HepG2 (cell line): ENCODE results near the gene SIGLEC1. TPM values are rescaled to one million over a fixed set of nuclear protein-coding genes. Genes with fewer than 3 reads are reported as not detected.

Experiments used
- ADNP ChIP-seq: sonication (generic); formaldehyde crosslinking; IDR thresholded peaks from 2 replicates; pipeline ENCODE4 v1.4.0; 2020; ENCODE audit warnings: missing genetic modification reagents
- ARID4A ChIP-seq: sonication (generic); formaldehyde crosslinking; IDR thresholded peaks from 2 replicates; pipeline ENCODE4 v1.5.0; 2020; ENCODE audit warnings: mild to moderate bottlenecking, missing genetic modification reagents, borderline replicate concordance
- ATRX ChIP-seq: sonication (generic); formaldehyde crosslinking; IDR thresholded peaks from 2 replicates; pipeline ENCODE4 v1.4.0; 2020; ENCODE audit warnings: missing genetic modification reagents, borderline replicate concordance
- CBFB ChIP-seq: sonication (generic); formaldehyde crosslinking; IDR thresholded peaks from 2 replicates; pipeline ENCODE4 v1.4.0; 2020; ENCODE audit warnings: missing genetic modification reagents
- CBX5 ChIP-seq: sonication (generic); formaldehyde crosslinking; IDR thresholded peaks from 2 replicates; pipeline ENCODE4 v1.4.0; 2020; ENCODE audit warnings: missing genetic modification reagents, borderline replicate concordance
- CCAR2 ChIP-seq: fragments of 200-400 bp; formaldehyde crosslinking; optimal IDR thresholded peaks from 2 replicates; pipeline ENCODE3; 2018; ENCODE audit warnings: low read depth, mild to moderate bottlenecking, low read length, moderate library complexity
- DDIT3 ChIP-seq: sonication (generic); formaldehyde crosslinking; IDR thresholded peaks from 2 replicates; pipeline ENCODE4 v1.4.0; 2020; ENCODE audit warnings: mild to moderate bottlenecking, missing genetic modification reagents
- DPF2 ChIP-seq: sonication (generic); formaldehyde crosslinking; IDR thresholded peaks from 2 replicates; pipeline ENCODE4 v1.4.0; 2020; ENCODE audit warnings: mild to moderate bottlenecking, low read depth, missing genetic modification reagents, borderline replicate concordance
- IRF2 ChIP-seq: IDR thresholded peaks from 2 replicates; pipeline ENCODE4 v1.6.1; 2018; ENCODE audit warnings: missing genetic modification reagents, missing compliant biosample characterization
- ISX ChIP-seq: sonication (generic); formaldehyde crosslinking; conservative IDR thresholded peaks from 2 replicates; pipeline ENCODE4 v1.5.0; 2020; ENCODE audit warnings: missing genetic modification reagents
- KAT8 ChIP-seq: IDR thresholded peaks from 2 replicates; pipeline ENCODE4 v1.6.1; 2016; ENCODE audit warnings: missing genetic modification reagents, missing compliant biosample characterization
- KLF6 ChIP-seq: IDR thresholded peaks from 2 replicates; pipeline ENCODE4 v1.8.0; 2016; ENCODE audit warnings: missing biosample characterization, missing genetic modification reagents
- MEF2D ChIP-seq: sonication (generic); formaldehyde crosslinking; IDR thresholded peaks from 2 replicates; pipeline ENCODE4 v1.5.1; 2020; ENCODE audit warnings: mild to moderate bottlenecking, missing genetic modification reagents
- MIER2 ChIP-seq: IDR thresholded peaks from 2 replicates; pipeline ENCODE4 v1.6.1; 2016; ENCODE audit warnings: missing biosample characterization, missing genetic modification reagents
- PTBP1 ChIP-seq: fragments of 200-400 bp; formaldehyde crosslinking; IDR thresholded peaks from 2 replicates; pipeline ENCODE4 v1.6.1; 2018; ENCODE audit warnings: low read length, low read depth; ENCODE audit not compliant: poor library complexity, severe bottlenecking
- RAD51 ChIP-seq: fragments of 450-650 bp; IDR thresholded peaks from 2 replicates; pipeline ENCODE4 v1.6.1; 2016; ENCODE audit warnings: borderline replicate concordance
- RXRB ChIP-seq: IDR thresholded peaks from 2 replicates; pipeline ENCODE4 v1.6.1; 2016; ENCODE audit warnings: borderline replicate concordance, missing genetic modification reagents, missing compliant biosample characterization
- SALL2 ChIP-seq: sonication (generic); formaldehyde crosslinking; IDR thresholded peaks from 2 replicates; pipeline ENCODE4 v1.8.1; 2023; ENCODE audit warnings: mild to moderate bottlenecking, missing genetic modification reagents, inconsistent platforms
- SP4 ChIP-seq: sonication (generic); formaldehyde crosslinking; IDR thresholded peaks from 2 replicates; pipeline ENCODE4 v1.8.1; 2023; ENCODE audit warnings: mild to moderate bottlenecking, missing genetic modification reagents
- ZBTB25 ChIP-seq: IDR thresholded peaks from 2 replicates; pipeline ENCODE4 v1.6.1; 2018; ENCODE audit warnings: missing genetic modification reagents
- ZBTB8A ChIP-seq: sonication (generic); formaldehyde crosslinking; IDR thresholded peaks from 2 replicates; pipeline ENCODE4 v1.4.0; 2020; ENCODE audit warnings: mild to moderate bottlenecking, low read depth, missing genetic modification reagents, borderline replicate concordance
- ZNF274 ChIP-seq: sonication (generic); formaldehyde crosslinking; IDR thresholded peaks from 2 replicates; pipeline ENCODE4 v1.5.1; 2020; ENCODE audit warnings: mild to moderate bottlenecking, missing genetic modification reagents
- ZNF296 ChIP-seq: sonication (generic); formaldehyde crosslinking; conservative IDR thresholded peaks from 2 replicates; pipeline ENCODE4 v1.5.0; 2020; ENCODE audit warnings: mild to moderate bottlenecking, missing genetic modification reagents
- ZNF446 ChIP-seq: sonication (generic); formaldehyde crosslinking; IDR thresholded peaks from 2 replicates; pipeline ENCODE4 v1.5.0; 2020; ENCODE audit warnings: mild to moderate bottlenecking, missing genetic modification reagents
- ZNF678 ChIP-seq: sonication (generic); formaldehyde crosslinking; IDR thresholded peaks from 2 replicates; pipeline ENCODE4 v1.4.0; 2020; ENCODE audit warnings: mild to moderate bottlenecking, missing genetic modification reagents
- ZNF737 ChIP-seq: sonication (generic); formaldehyde crosslinking; IDR thresholded peaks from 2 replicates; pipeline ENCODE4 v1.5.0; 2020; ENCODE audit warnings: missing genetic modification reagents, mild to moderate bottlenecking, borderline replicate concordance
- polyA plus RNA-seq, 8 experiments: library from polyadenylated mRNA; depleted of rRNA in 3 of 8; stranded (reverse) in 7 of 8; unstranded in 1 of 8; fragments of >200 nt; fragmentation: Illumina TruSeq in 4 of 8; extraction: Trizol in 4 of 8; gene quantifications; 2 replicates each; pipeline versions ENCODE4 v1.2.1 to v1.2.3, GENCODE V29; 2011 to 2016; ENCODE audit warnings: low read depth in 4 of 8, missing spikeins in 1 of 8, mixed read lengths in 1 of 8; ENCODE audit not compliant: insufficient read depth in 1 of 8
- total RNA-seq, 5 experiments: library from RNA; depleted of rRNA; stranded (reverse); fragments of >200 nt; fragmentation: Illumina TruSeq; extraction: Trizol; gene quantifications; 2 replicates each; pipeline ENCODE4 v1.2.3, GENCODE V29; 2016; ENCODE audit warnings: low read depth in 1 of 5

SIGLEC1 gene
- total and polyA plus RNA-seq, 2 of the 13 experiments (the other 11 are each of a cell fraction or from before 2014, with no cell fraction given): 0.01 TPM; not detected in 1

GRCh38 chr20:3749689-3750531, 37.5 kb upstream of the SIGLEC1 start (continued):
- TF ChIP-seq PTBP1 (no peak), ZNF274 (peak; percentile 79), ARID4A (peak; percentile 56; the same call in 1 of the 2 replicates), CCAR2 (no peak), DDIT3 (CRISPR knock-in tag) (no peak), SALL2 (CRISPR knock-in tag) (peak; percentile 77), ADNP (CRISPR knock-in tag) (peak; percentile 8), CBFB (CRISPR knock-in tag) (peak; percentile 77), ZBTB8A (CRISPR knock-in tag) (no peak), ZNF446 (CRISPR knock-in tag) (no peak), CBX5 (CRISPR knock-in tag) (0 out of 2 replicates have a peak, but pooled peaks have one; percentile 46), MIER2 (CRISPR knock-in tag) (no peak), IRF2 (CRISPR knock-in tag) (peak; percentile 38; the same call in 1 of the 2 replicates), ZNF678 (CRISPR knock-in tag) (no peak), ATRX (no peak), RXRB (CRISPR knock-in tag) (no peak; the same call in 1 of the 2 replicates), DPF2 (no peak), ISX (CRISPR knock-in tag) (no peak), KAT8 (CRISPR knock-in tag) (peak; percentile 68), MEF2D (CRISPR knock-in tag) (peak; percentile 32; the same call in 1 of the 2 replicates), SP4 (peak; percentile 59; the same call in 1 of the 2 replicates), KLF6 (CRISPR knock-in tag) (0 out of 2 replicates have a peak, but pooled peaks have one; percentile 36), RAD51 (no peak), ZNF296 (no peak; the same call in 1 of the 2 replicates), ZNF737 (CRISPR knock-in tag) (no peak), ZBTB25 (CRISPR knock-in tag) (no peak)
